Astrocyte (in vitro differentiated cells and primary cell): ENCODE results near the gene PCDHGB4. TPM values are rescaled to one million over a fixed set of nuclear protein-coding genes. Genes with fewer than 3 reads are reported as not detected.

Experiments
- DNase-seq: peaks from one replicate; pipeline ENCODE4 v3.0.0-alpha.2; 2010; ENCODE audit warnings: low read depth
- FAIRE-seq: peaks from 2 replicates; lab custom pipeline; 2011; peaks lifted over from hg19 to GRCh38; lab: Jason Lieb, UNC
- H2AFZ ChIP-seq: 2 replicates; pipeline ENCODE4 v1.6.0; 2012; ENCODE audit warnings: low read depth, low read length, inconsistent platforms
- H3K27ac ChIP-seq: 2 replicates; pipeline ENCODE4 v1.5.1; 2011; ENCODE audit warnings: low read depth, low read length, inconsistent platforms
- H3K27me3 ChIP-seq: 2 replicates; pipeline ENCODE4 v1.6.0; 2011; ENCODE audit warnings: low read length, inconsistent platforms; ENCODE audit not compliant: insufficient read depth
- H3K36me3 ChIP-seq: 2 replicates; pipeline ENCODE4 v1.5.1; 2011; ENCODE audit warnings: low read length, inconsistent platforms; ENCODE audit not compliant: insufficient read depth
- H3K4me1 ChIP-seq: 2 replicates; pipeline ENCODE4 v1.5.1; 2011; ENCODE audit warnings: low read length, inconsistent platforms; ENCODE audit not compliant: insufficient read depth
- H3K4me2 ChIP-seq: 2 replicates; pipeline ENCODE4 v1.6.0; 2012; ENCODE audit warnings: low read length, inconsistent platforms
- H3K4me3 ChIP-seq: 2 replicates; pipeline ENCODE4 v1.5.1; 2011; ENCODE audit warnings: low read depth, mild to moderate bottlenecking, low read length, inconsistent platforms; ENCODE audit not compliant: insufficient read depth
- H3K79me2 ChIP-seq: 2 replicates; pipeline ENCODE4 v1.6.0; 2012; ENCODE audit warnings: mild to moderate bottlenecking, low read length, inconsistent platforms; ENCODE audit not compliant: insufficient read depth
- H3K9ac ChIP-seq: 2 replicates; pipeline ENCODE4 v1.6.0; 2012; ENCODE audit warnings: mild to moderate bottlenecking, low read length, inconsistent platforms
- H3K9me3 ChIP-seq: 2 replicates; pipeline ENCODE4 v1.5.1; 2012; ENCODE audit warnings: low read depth, mild to moderate bottlenecking, low read length, inconsistent platforms; ENCODE audit not compliant: insufficient read depth
- H4K20me1 ChIP-seq: 2 replicates; pipeline ENCODE4 v1.6.0; 2012; ENCODE audit warnings: low read length, inconsistent platforms; ENCODE audit not compliant: insufficient read depth
- H3K27ac Mint-ChIP-seq: one replicate; pipeline ENCODE4 v1.8.0; 2021; ENCODE audit warnings: mild to moderate bottlenecking, mixed read lengths; ENCODE audit not compliant: unreplicated experiment
- H3K27me3 Mint-ChIP-seq: one replicate; pipeline ENCODE4 v1.8.0; 2021; ENCODE audit warnings: low read depth, mixed read lengths; ENCODE audit not compliant: unreplicated experiment
- H3K36me3 Mint-ChIP-seq: one replicate; pipeline ENCODE4 v1.8.0; 2021; ENCODE audit warnings: low read depth, mixed read lengths; ENCODE audit not compliant: unreplicated experiment
- H3K4me1 Mint-ChIP-seq: one replicate; pipeline ENCODE4 v1.8.0; 2021; ENCODE audit warnings: low read depth, mixed read lengths; ENCODE audit not compliant: unreplicated experiment
- H3K4me3 Mint-ChIP-seq: one replicate; pipeline ENCODE4 v1.8.0; 2021; ENCODE audit warnings: mild to moderate bottlenecking, moderate library complexity, mixed read lengths; ENCODE audit not compliant: unreplicated experiment
- H3K9me3 Mint-ChIP-seq: one replicate; pipeline ENCODE4 v1.8.0; 2021; ENCODE audit warnings: mild to moderate bottlenecking, mixed read lengths; ENCODE audit not compliant: unreplicated experiment
- CTCF ChIP-seq: IDR thresholded peaks from 2 replicates; pipeline ENCODE4 v1.5.1; 2011; ENCODE audit warnings: low read depth, mild to moderate bottlenecking, inconsistent platforms, low read length, moderate library complexity; ENCODE audit not compliant: insufficient read depth
- EZH2 ChIP-seq: IDR thresholded peaks from 2 replicates; pipeline ENCODE4 v1.6.1; 2012; ENCODE audit warnings: mild to moderate bottlenecking, low read length, inconsistent platforms; ENCODE audit not compliant: insufficient read depth
- total RNA-seq: library from RNA; stranded (reverse); gene quantifications from 2 replicates; pipeline ENCODE4 v1.2.1, GENCODE V29; 2021

The PCDHGB4 gene
- total RNA-seq, 1 donor from 2014 or later, result 13.6 TPM

GRCh38 chr5:141383345-141383744, 4.2 kb upstream of the PCDHGB4 start:
- Histone ChIP-seq H3K9me3 (peaks cover 30% of the 10 kb centered on the region), H3K36me3 (no peaks in the 10 kb centered on the region), H4K20me1 (no peaks in the 10 kb centered on the region), H3K4me1 (no peaks in the 10 kb centered on the region), H3K4me2 (peak overlapping the region; percentile 80), H3K79me2 (no peaks in the 10 kb centered on the region), H2AFZ (no peak overlapping the region), H3K4me3 (peak overlapping the region; percentile 62), H3K27me3 (no peaks in the 10 kb centered on the region), H3K9ac (no peak overlapping the region), H3K27ac (no peak overlapping the region)
- H3K36me3 Mint-ChIP-seq, result peaks cover 7% of the 10 kb centered on the region
- H3K27ac Mint-ChIP-seq, result no peak overlapping the region
- no peak for FAIRE-seq
- H3K27me3 Mint-ChIP-seq, result no peaks in the 10 kb centered on the region
- no peak overlapping the region for H3K4me3 Mint-ChIP-seq
- TF ChIP-seq EZH2, result no peak
- no peak for TF ChIP-seq CTCF
- H3K4me1 Mint-ChIP-seq, result no peaks in the 10 kb centered on the region
- DNase-seq, result no peak
- peaks cover 12% of the 10 kb centered on the region for H3K9me3 Mint-ChIP-seq

GRCh38 chr5:141384471-141385267, 2.8 kb upstream of the PCDHGB4 start:
- no peak overlapping the region for H3K9ac ChIP-seq
- Mint-ChIP-seq H3K9me3 (peaks cover 19% of the 10 kb centered on the region), H3K4me3 (no peak overlapping the region), H3K36me3 (peaks cover 8% of the 10 kb centered on the region), H3K27ac (no peak overlapping the region), H3K27me3 (no peaks in the 10 kb centered on the region), H3K4me1 (no peaks in the 10 kb centered on the region)
- H2AFZ ChIP-seq, result no peak overlapping the region
- H3K27me3 ChIP-seq, result no peaks in the 10 kb centered on the region
- H3K9me3 ChIP-seq, result peaks cover 41% of the 10 kb centered on the region
- no peak overlapping the region for H3K27ac ChIP-seq
- H3K4me2 ChIP-seq, result no peak overlapping the region
- H3K36me3 ChIP-seq, result no peaks in the 10 kb centered on the region
- no peaks in the 10 kb centered on the region for H3K4me1 ChIP-seq
- no peaks in the 10 kb centered on the region for H4K20me1 ChIP-seq
- TF ChIP-seq EZH2 (no peak), CTCF (no peak)
- H3K4me3 ChIP-seq, result no peak overlapping the region
- DNase-seq, result no peak
- H3K79me2 ChIP-seq, result no peaks in the 10 kb centered on the region
- FAIRE-seq, result no peak

GRCh38 chr5:141388661-141389060, 1.2 kb downstream of the PCDHGB4 start:
- peaks cover 38% of the 10 kb centered on the region for H3K9me3 Mint-ChIP-seq
- no peak overlapping the region for H3K4me2 ChIP-seq
- no peaks in the 10 kb centered on the region for H3K79me2 ChIP-seq

More at GRCh38 chr5:141388661-141389060, 1.2 kb downstream of the PCDHGB4 start:
- peaks cover 20% of the 10 kb centered on the region for H3K36me3 Mint-ChIP-seq
- Histone ChIP-seq H2AFZ (no peak overlapping the region), H4K20me1 (no peaks in the 10 kb centered on the region), H3K4me3 (peak overlapping the region; percentile 31), H3K36me3 (no peaks in the 10 kb centered on the region), H3K27me3 (no peaks in the 10 kb centered on the region), H3K9ac (no peak overlapping the region), H3K27ac (no peak overlapping the region), H3K4me1 (no peaks in the 10 kb centered on the region), H3K9me3 (peaks cover 49% of the 10 kb centered on the region)
- no peaks in the 10 kb centered on the region for H3K27me3 Mint-ChIP-seq
- peak overlapping the region; percentile 2 for H3K4me3 Mint-ChIP-seq
- peaks cover 1% of the 10 kb centered on the region for H3K4me1 Mint-ChIP-seq
- TF ChIP-seq CTCF (no peak), EZH2 (no peak)
- FAIRE-seq (no peak), DNase-seq (no peak)
- H3K27ac Mint-ChIP-seq, result no peak overlapping the region
